Loucy (cell line): Measurements from ENCODE around the gene PEAK3.
A peak's percentile ranks its signal among the peaks of the same experiment; 100 is the strongest.

Source experiments
- H2AFZ ChIP-seq: fragments of 200-600 bp; sonication (generic); 2 replicates; pipeline ENCODE4 v1.6.0; 2016; ENCODE audit warnings: antibody characterized with exemption, mild to moderate bottlenecking, low read length, moderate library complexity
- H3F3A ChIP-seq: fragments of 200-600 bp; 2 replicates; pipeline ENCODE4 v1.6.0; 2016; ENCODE audit warnings: antibody characterized with exemption, low read depth, mild to moderate bottlenecking
- H3K27me3 ChIP-seq: fragments of 200-600 bp; sonication (generic); 2 replicates; pipeline ENCODE4 v1.6.1; 2014; ENCODE audit warnings: low read length, mild to moderate bottlenecking; ENCODE audit not compliant: insufficient read depth, poor library complexity, severe bottlenecking
- H3K36me3 ChIP-seq: fragments of 200-600 bp; sonication (generic); 2 replicates; pipeline ENCODE4 v1.6.1; 2016; ENCODE audit warnings: low read length; ENCODE audit not compliant: insufficient read depth
- H3K4me1 ChIP-seq: fragments of 200-600 bp; sonication (generic); 2 replicates; pipeline ENCODE4 v1.5.1; 2014; ENCODE audit warnings: low read length, mild to moderate bottlenecking; ENCODE audit not compliant: insufficient read depth, poor library complexity, severe bottlenecking
- H3K4me2 ChIP-seq: fragments of 200-600 bp; sonication (generic); 2 replicates; pipeline ENCODE4 v1.6.0; 2014; ENCODE audit warnings: antibody characterized with exemption, low read length, low read depth, mild to moderate bottlenecking; ENCODE audit not compliant: poor library complexity, severe bottlenecking
- H3K4me3 ChIP-seq: fragments of 200-600 bp; sonication (generic); 2 replicates; pipeline ENCODE4 v1.5.1; 2014; ENCODE audit warnings: low read length, mild to moderate bottlenecking, mixed read lengths; ENCODE audit not compliant: poor library complexity, severe bottlenecking
- H3K79me2 ChIP-seq: fragments of 200-600 bp; sonication (generic); 2 replicates; pipeline ENCODE4 v1.6.1; 2014; ENCODE audit warnings: low read length; ENCODE audit not compliant: insufficient read depth
- H3K9ac ChIP-seq: fragments of 200-600 bp; sonication (generic); 2 replicates; pipeline ENCODE4 v1.6.0; 2014; ENCODE audit warnings: mild to moderate bottlenecking, low read depth, low read length, moderate library complexity; ENCODE audit not compliant: poor library complexity, severe bottlenecking
- H3K9me2 ChIP-seq: fragments of 200-600 bp; sonication (generic); replicated peaks from 2 replicates; pipeline ENCODE4 v1.6.1; 2016; ENCODE audit warnings: low read depth, low read length, mixed read lengths
- H3K9me3 ChIP-seq: fragments of 200-600 bp; sonication (generic); 2 replicates; pipeline ENCODE4 v1.6.1; 2014; ENCODE audit warnings: mild to moderate bottlenecking, antibody characterized with exemption, low read length, low read depth; ENCODE audit not compliant: insufficient read depth
- H4K20me1 ChIP-seq: fragments of 200-600 bp; sonication (generic); 2 replicates; pipeline ENCODE4 v1.6.0; 2014; ENCODE audit warnings: antibody characterized with exemption, low read length, mild to moderate bottlenecking; ENCODE audit not compliant: insufficient read depth, poor library complexity, severe bottlenecking
- CTCF ChIP-seq: fragments of 200-600 bp; sonication (generic); conservative IDR thresholded peaks from 2 replicates; pipeline ENCODE4 v1.5.1; 2014; ENCODE audit warnings: mild to moderate bottlenecking, antibody characterized with exemption, low read length
- EZH2phosphoT487 ChIP-seq: fragments of 200-600 bp; IDR thresholded peaks from 2 replicates; pipeline ENCODE4 v1.6.1; 2018; ENCODE audit warnings: antibody characterized with exemption, mild to moderate bottlenecking, moderate library complexity, borderline replicate concordance

PEAK3 gene

GRCh38 chr19:2236314-2237050, 45.5 kb downstream of the PEAK3 start, which contains the start of the genes PLEKHJ1 and SF3A2:
TSS of gene PLEKHJ1 (minus strand) at chr19:2236329. CDS start at chr19:2236248, 81 bp downstream.
TSS of gene SF3A2 (plus strand) at chr19:2236824. CDS start at chr19:2243419, 6,595 bp downstream.
- peak within 1 kb of the TSS; percentile 86 for H3K9ac ChIP-seq
- no peaks in the 10 kb centered on the region for H3K27me3 ChIP-seq
- peak within 1 kb of the TSS; percentile 100 for H3K4me2 ChIP-seq
- H3K4me3 ChIP-seq, result peak within 1 kb of the TSS; percentile 93
- peaks cover 81% of the 10 kb centered on the region for H3K79me2 ChIP-seq
- H3K36me3 ChIP-seq, result peaks cover 3% of the 10 kb centered on the region; the same call in 1 of the 2 replicates
- peaks cover 56% of the 10 kb centered on the region for H3K4me1 ChIP-seq
- H3F3A ChIP-seq, result peaks cover 3% of the 10 kb centered on the region; the same call in 1 of the 2 replicates
- TF ChIP-seq EZH2phosphoT487 (no peak), CTCF (peak; percentile 97)
- peak within 1 kb of the TSS; percentile 75 for H2AFZ ChIP-seq
- H4K20me1 ChIP-seq, result peaks cover 70% of the 10 kb centered on the region
- H3K9me2 ChIP-seq, result no peaks in the 10 kb centered on the region
- no peaks in the 10 kb centered on the region for H3K9me3 ChIP-seq

- Histone ChIP-seq H2AFZ (peak overlapping the region; percentile 66; the same call in 1 of the 2 replicates), H3K9ac (peak overlapping the region; percentile 86), H3K36me3 (peaks cover 3% of the 10 kb centered on the region; the same call in 1 of the 2 replicates), H3K4me2 (peak overlapping the region; percentile 83), H3K9me2 (no peaks in the 10 kb centered on the region), H3K79me2 (peaks cover 76% of the 10 kb centered on the region), H3F3A (peaks cover 3% of the 10 kb centered on the region; the same call in 1 of the 2 replicates), H3K27me3 (no peaks in the 10 kb centered on the region), H3K9me3 (no peaks in the 10 kb centered on the region), H3K4me1 (peaks cover 51% of the 10 kb centered on the region), H3K4me3 (peak overlapping the region; percentile 93), H4K20me1 (peaks cover 65% of the 10 kb centered on the region)
- no peak for TF ChIP-seq EZH2phosphoT487
- TF ChIP-seq CTCF, result no peak
Observed at GRCh38 chr19:2236064-2236313, 46.0 kb downstream of the PEAK3 start.

GRCh38 chr19:2235381-2236063, 46.5 kb downstream of the PEAK3 start:
- Histone ChIP-seq H3K27me3 (no peaks in the 10 kb centered on the region), H3K9me2 (no peaks in the 10 kb centered on the region), H3K4me3 (peak overlapping the region; percentile 93), H3K4me2 (peak overlapping the region; percentile 83), H2AFZ (peak overlapping the region; percentile 66; the same call in 1 of the 2 replicates), H3K4me1 (peaks cover 47% of the 10 kb centered on the region), H3K9ac (peak overlapping the region; percentile 86), H3K79me2 (peaks cover 72% of the 10 kb centered on the region), H3F3A (peaks cover 3% of the 10 kb centered on the region; the same call in 1 of the 2 replicates), H3K9me3 (no peaks in the 10 kb centered on the region), H4K20me1 (peaks cover 60% of the 10 kb centered on the region), H3K36me3 (peaks cover 3% of the 10 kb centered on the region; the same call in 1 of the 2 replicates)
- TF ChIP-seq CTCF (no peak), EZH2phosphoT487 (no peak)
